Mucosa of stomach (tissue), 1 donor: Measurements from ENCODE around the gene PTPRE.

Source experiments
- H3K27me3 ChIP-seq: one replicate; pipeline ENCODE4 v1.7.0; 2013; ENCODE audit warnings: mild to moderate bottlenecking, low read length; ENCODE audit not compliant: control insufficient read depth, insufficient read depth
- H3K36me3 ChIP-seq: one replicate; pipeline ENCODE4 v1.7.0; 2013; ENCODE audit warnings: low read length; ENCODE audit not compliant: control insufficient read depth, insufficient read depth
- H3K4me1 ChIP-seq: one replicate; pipeline ENCODE4 v1.7.0; 2013; ENCODE audit warnings: mild to moderate bottlenecking, low read length; ENCODE audit not compliant: control insufficient read depth, insufficient read depth
- H3K4me3 ChIP-seq: one replicate; pipeline ENCODE4 v1.7.0; 2013; ENCODE audit warnings: low read length
- H3K9ac ChIP-seq: one replicate; pipeline ENCODE4 v1.7.0; 2013; ENCODE audit warnings: mild to moderate bottlenecking, low read length, moderate library complexity
- H3K9me3 ChIP-seq: one replicate; pipeline ENCODE4 v1.7.0; 2013; ENCODE audit warnings: mild to moderate bottlenecking, low read length, moderate library complexity; ENCODE audit not compliant: control insufficient read depth
- donor health status: Pancreatic carcinoma.

The PTPRE gene

DNA sequence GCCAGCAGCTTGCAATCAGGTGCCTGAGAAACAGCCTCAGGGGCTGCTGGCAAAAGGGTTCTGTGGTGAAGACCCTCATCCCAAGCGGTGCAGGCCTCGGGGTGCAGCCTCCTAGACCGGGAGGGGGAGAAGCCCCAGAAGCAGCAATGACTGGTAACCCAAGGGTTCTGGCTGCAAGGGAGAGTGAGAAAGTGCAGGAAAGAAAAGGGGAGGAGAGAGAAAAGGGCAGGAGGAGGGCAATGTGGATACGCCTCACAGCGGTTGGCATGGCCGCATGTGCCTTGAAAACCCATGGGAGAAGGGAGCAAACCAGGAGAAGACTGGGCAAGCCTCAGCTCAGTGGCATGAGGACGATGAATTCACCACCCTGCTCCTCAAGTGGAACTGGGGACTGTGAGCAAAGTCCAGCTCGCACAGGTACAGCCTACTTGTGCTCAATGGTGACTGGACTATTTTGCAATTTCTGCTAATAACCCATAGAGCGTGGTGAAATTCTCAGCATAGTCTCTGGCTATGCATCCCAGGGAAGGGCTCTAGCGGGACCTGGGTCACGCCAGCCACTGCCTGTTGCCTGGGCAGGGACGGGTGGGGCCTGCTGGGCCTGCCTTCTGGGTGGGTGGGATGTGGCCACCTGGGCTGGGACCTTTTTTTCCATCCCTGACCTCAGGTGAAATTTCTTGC, 20.4 kb upstream of the PTPRE start:
- no peak overlapping the region for H3K9ac ChIP-seq
- peaks cover 61% of the 10 kb centered on the region for H3K4me1 ChIP-seq
- H3K36me3 ChIP-seq = no peaks in the 10 kb centered on the region
- no peak overlapping the region for H3K4me3 ChIP-seq
- no peaks in the 10 kb centered on the region for H3K27me3 ChIP-seq
- no peaks in the 10 kb centered on the region for H3K9me3 ChIP-seq

DNA sequence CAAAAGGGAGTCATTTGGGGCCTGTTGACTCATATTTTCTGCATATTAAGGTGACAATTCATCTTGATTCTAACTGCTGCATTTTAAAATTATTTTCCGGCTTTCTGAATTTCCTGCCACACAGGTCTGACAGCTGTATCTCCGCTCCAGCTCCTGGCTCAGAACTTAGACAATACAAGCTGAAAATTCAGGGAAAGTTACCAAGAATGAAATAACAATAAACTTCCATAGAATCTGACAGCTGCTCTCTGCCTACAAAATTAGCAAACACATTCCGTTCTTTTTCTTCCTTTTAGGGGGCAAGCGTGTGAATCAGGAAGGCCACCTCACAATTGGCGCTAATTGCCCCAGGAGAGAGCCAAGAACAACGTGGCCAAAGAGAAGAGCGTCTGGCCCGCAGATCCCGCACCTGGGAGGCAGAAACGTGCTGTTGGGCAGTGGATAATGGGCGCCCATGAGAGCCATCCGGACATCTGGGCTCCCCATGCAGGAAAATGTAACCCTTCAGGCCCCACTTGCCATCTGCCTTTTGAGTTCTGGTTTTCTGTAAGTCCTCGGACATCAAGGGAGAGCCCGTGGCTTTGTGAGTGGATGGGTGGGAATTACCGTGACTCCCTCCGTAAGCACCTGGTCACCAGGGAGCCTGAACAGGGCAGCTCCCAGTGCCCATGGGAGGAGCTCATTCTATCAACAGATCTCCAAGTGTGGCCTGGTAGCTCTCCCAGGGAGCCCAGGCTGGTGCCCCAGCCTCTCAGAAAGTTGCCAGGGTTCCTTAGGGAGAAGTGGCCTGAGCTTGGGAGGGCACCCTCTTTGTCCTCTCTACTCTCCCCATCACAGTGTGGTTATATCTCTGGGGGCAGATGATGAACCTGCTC, 19.1 kb upstream of the PTPRE start:
- no peaks in the 10 kb centered on the region for H3K9me3 ChIP-seq
- H3K4me3 ChIP-seq = no peak overlapping the region
- peaks cover 49% of the 10 kb centered on the region for H3K4me1 ChIP-seq
- H3K36me3 ChIP-seq = no peaks in the 10 kb centered on the region
- no peaks in the 10 kb centered on the region for H3K27me3 ChIP-seq
- H3K9ac ChIP-seq = no peak overlapping the region

DNA sequence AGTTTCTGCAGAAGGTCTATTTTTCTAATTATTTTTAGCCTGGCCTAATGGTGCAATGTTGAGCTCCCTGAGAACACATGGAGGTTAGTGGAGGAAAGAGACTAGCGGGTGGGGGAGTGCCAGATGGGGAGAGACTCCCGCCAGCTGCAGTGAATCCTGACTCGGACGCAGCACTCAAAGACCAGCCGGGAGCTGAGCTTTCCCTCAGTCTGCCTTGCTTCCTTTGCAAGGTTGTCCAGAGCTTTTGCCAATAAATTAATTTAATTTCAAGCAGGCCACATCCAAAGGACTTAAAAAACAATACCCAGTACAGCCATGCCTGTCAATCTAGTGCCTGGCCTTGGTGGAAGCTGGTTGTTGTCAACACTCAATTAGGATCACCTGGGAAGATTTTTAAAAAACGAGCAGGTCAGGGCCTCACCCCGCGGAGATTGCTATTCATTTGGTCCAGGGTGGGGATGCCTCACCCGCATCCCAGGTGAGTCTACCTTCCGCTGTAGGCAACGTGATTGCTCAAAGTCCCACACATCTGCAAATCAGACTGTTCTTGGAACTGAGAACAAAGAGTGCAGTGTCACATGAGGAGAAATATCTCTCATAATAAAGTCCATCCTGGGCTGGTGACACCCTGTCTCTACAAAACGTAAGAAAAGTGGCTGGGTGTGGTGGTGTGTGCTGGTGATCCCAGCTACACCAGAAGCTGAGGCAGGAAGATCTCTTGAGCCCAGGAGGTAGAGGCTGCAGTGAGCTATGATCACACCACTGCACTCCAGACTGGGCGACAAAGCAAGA, 18.2 kb upstream of the PTPRE start:
- no peaks in the 10 kb centered on the region for H3K27me3 ChIP-seq
- H3K4me1 ChIP-seq = peaks cover 39% of the 10 kb centered on the region
- no peak overlapping the region for H3K9ac ChIP-seq
- H3K36me3 ChIP-seq = no peaks in the 10 kb centered on the region
- H3K9me3 ChIP-seq = no peaks in the 10 kb centered on the region
- no peak overlapping the region for H3K4me3 ChIP-seq

- Histone ChIP-seq H3K9me3 (no peaks in the 10 kb centered on the region), H3K27me3 (no peaks in the 10 kb centered on the region), H3K9ac (no peak overlapping the region), H3K4me1 (peaks cover 33% of the 10 kb centered on the region), H3K4me3 (no peak overlapping the region), H3K36me3 (no peaks in the 10 kb centered on the region)
Observed at GRCh38 chr10:127889605-127890195, 17.2 kb upstream of the PTPRE start.

DNA sequence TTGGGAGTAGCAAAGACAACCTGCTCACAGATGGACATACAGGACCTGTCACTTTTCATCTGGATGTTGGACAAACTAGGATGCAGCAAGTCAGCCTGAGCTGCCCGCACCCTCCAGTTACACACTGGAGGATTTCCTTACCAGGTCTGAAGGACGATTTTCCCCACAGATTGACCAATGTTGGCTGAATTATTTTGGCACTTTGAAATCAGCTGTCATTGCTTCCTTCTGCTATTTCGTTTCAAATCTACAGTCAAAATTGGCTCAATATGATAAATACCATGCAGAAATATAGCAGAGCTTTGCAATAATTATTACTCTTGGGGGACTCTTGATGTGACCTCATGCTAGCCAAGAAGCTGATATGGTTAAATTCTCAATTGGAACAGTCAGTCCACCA, 16.7 kb upstream of the PTPRE start:
- H3K4me1 ChIP-seq = peaks cover 28% of the 10 kb centered on the region
- H3K9me3 ChIP-seq = no peaks in the 10 kb centered on the region
- no peak overlapping the region for H3K4me3 ChIP-seq
- no peaks in the 10 kb centered on the region for H3K36me3 ChIP-seq
- no peaks in the 10 kb centered on the region for H3K27me3 ChIP-seq
- H3K9ac ChIP-seq = no peak overlapping the region

DNA sequence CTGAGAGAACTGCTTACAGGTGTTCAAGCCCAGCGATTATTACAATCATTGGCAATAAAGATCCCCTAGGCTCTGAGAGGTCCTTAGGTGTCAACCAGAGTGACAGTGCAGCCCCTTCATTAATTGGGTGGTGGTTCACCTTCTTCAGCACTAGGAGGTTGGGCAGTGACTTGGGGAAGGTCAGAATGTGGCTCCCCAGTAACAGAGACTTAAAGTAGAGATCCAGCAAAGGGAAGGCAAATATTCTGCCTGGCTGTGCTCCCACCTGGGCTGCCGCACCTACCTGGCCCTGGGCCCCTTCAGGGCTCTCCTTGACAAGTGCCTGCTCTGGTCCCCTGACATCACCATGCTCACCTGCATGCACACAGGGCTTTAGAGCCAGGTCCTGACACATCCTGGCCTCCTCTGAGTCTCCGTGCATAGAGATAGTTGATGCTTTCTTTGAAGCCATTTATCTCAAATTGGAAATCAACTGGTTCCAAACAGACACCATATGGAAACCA, 16.0 kb upstream of the PTPRE start:
- Histone ChIP-seq H3K27me3 (no peaks in the 10 kb centered on the region), H3K4me1 (peaks cover 27% of the 10 kb centered on the region), H3K9me3 (no peaks in the 10 kb centered on the region), H3K36me3 (no peaks in the 10 kb centered on the region), H3K4me3 (no peak overlapping the region), H3K9ac (no peak overlapping the region)

DNA sequence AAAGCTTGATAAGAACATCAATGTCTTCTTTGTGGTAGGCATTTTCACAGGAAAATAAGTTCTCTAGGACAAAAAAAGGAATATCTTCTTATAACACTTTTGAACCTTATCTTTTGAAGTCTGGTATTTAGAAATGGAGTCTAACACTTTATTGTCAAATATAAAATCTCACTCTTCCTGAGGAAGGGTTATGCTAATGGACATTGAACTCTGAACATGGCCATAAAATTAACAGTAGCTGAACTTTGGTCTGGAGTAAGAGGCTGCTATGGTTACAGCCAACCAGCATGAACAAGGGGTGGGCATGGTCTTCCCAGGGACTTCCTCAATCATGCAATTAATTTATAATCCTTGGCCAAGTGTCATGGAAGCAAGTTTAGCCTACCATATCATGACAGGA, 14.2 kb upstream of the PTPRE start, which contains the start of gene CLRN3:
Gene CLRN3, minus strand, starts transcription at position 199 of the 400 bp plus-strand sequence. Its CDS starts 157 bp downstream, at position 42.
- Histone ChIP-seq H3K9me3 (no peaks in the 10 kb centered on the region), H3K4me3 (no peak within 1 kb of the TSS), H3K27me3 (no peaks in the 10 kb centered on the region), H3K36me3 (no peaks in the 10 kb centered on the region), H3K4me1 (peaks cover 11% of the 10 kb centered on the region), H3K9ac (no peak within 1 kb of the TSS)

DNA sequence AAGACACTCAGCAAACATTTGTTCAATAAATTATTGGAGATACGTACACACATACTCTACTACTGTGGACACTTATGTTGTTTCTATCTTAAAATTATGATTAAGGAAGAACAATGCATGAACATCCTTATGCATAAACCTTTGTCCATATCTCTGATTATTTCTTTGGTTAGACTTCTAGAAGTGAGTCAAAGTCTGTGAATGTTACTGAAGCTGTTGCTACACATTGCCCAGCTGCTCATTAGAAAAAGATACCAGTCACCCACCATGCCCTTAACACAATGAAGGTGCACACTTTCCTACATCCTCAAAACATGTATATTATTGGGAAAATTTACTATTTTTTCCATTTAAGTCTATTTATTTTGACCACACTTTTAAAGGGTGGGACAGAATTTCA, 12.8 kb upstream of the PTPRE start:
- Histone ChIP-seq H3K27me3 (no peaks in the 10 kb centered on the region), H3K9ac (no peak overlapping the region), H3K4me3 (no peak overlapping the region), H3K9me3 (no peaks in the 10 kb centered on the region), H3K36me3 (no peaks in the 10 kb centered on the region), H3K4me1 (peaks cover 11% of the 10 kb centered on the region)

GRCh38 chr10:127896590-127896989, 10.3 kb upstream of the PTPRE start:
- H3K36me3 ChIP-seq = no peaks in the 10 kb centered on the region
- no peak overlapping the region for H3K4me3 ChIP-seq
- H3K27me3 ChIP-seq = no peaks in the 10 kb centered on the region
- no peaks in the 10 kb centered on the region for H3K9me3 ChIP-seq
- H3K9ac ChIP-seq = no peak overlapping the region
- H3K4me1 ChIP-seq = no peaks in the 10 kb centered on the region

GRCh38 chr10:127897177-127897576, 9.7 kb upstream of the PTPRE start:
- H3K4me1 ChIP-seq = no peaks in the 10 kb centered on the region
- H3K36me3 ChIP-seq = no peaks in the 10 kb centered on the region

GRCh38 chr10:127899766-127900387, 7.0 kb upstream of the PTPRE start:
- Histone ChIP-seq H3K9me3 (no peaks in the 10 kb centered on the region), H3K4me3 (no peak overlapping the region), H3K4me1 (peaks cover 8% of the 10 kb centered on the region), H3K36me3 (no peaks in the 10 kb centered on the region), H3K27me3 (no peaks in the 10 kb centered on the region), H3K9ac (no peak overlapping the region)

More at GRCh38 chr10:127897177-127897576, 9.7 kb upstream of the PTPRE start:
- Histone ChIP-seq H3K4me3 (no peak overlapping the region), H3K9me3 (no peaks in the 10 kb centered on the region), H3K9ac (no peak overlapping the region), H3K27me3 (no peaks in the 10 kb centered on the region)
